Activated T-cell treated with anti-CD3 and anti-CD28 coated beads, Interleukin-2, amount 50 U/mL, for 4 hours (primary cell): ENCODE data around the gene RPA1. TPM values are rescaled to one million over a fixed set of nuclear protein-coding genes. Genes with fewer than 3 reads are reported as not detected.

Experiments
- ATAC-seq, 2 donors: fragments of 200-7000 bp; cut with Tn5 transposase; one replicate each; pipeline ENCODE4 v1.10.0; 2021
- DNase-seq: peaks from one replicate; pipeline ENCODE4 v3.0.0-alpha.2; 2020
- H3K27me3 Mint-ChIP-seq: one replicate; pipeline ENCODE4 v1.8.0; 2021; ENCODE audit warnings: low read depth, mixed read lengths
- H3K36me3 Mint-ChIP-seq: one replicate; pipeline ENCODE4 v1.8.0; 2022; ENCODE audit warnings: mixed read lengths; ENCODE audit not compliant: insufficient read depth
- H3K4me1 Mint-ChIP-seq: one replicate; pipeline ENCODE4 v1.8.0; 2021; ENCODE audit warnings: low read depth, mixed read lengths
- H3K4me3 Mint-ChIP-seq: one replicate; pipeline ENCODE4 v1.8.0; 2021; ENCODE audit warnings: mild to moderate bottlenecking, moderate library complexity, mixed read lengths
- H3K9me3 Mint-ChIP-seq: one replicate; pipeline ENCODE4 v1.8.0; 2021; ENCODE audit warnings: mixed read lengths
- total RNA-seq, 3 donors: library from RNA; stranded (reverse); gene quantifications; one replicate each; pipeline ENCODE4 v1.2.1, GENCODE V29; 2021

The RPA1 gene
- total RNA-seq, 3 donors from 2014 or later, result 138 to 151 (median 141) TPM

DNA sequence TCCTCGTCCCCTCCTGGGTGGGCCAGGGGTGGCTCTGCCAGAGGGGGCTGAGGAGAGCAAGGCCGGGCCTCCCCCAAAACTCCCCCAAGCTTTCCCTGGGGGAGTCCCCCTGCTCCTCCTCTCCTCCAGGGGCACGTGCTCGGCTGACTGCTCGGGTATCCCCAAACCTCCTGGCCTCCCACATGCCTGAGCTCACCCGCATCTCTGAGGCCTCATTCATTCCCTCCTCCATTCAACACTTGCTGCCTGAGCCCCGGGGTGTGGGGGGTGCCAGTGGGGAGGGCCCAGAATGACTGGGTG is 112.2 kb downstream of the RPA1 start:
- no peak for DNase-seq
- Mint-ChIP-seq H3K36me3 (no peaks in the 10 kb centered on the region), H3K4me3 (no peak overlapping the region), H3K9me3 (no peaks in the 10 kb centered on the region), H3K27me3 (no peaks in the 10 kb centered on the region), H3K4me1 (no peaks in the 10 kb centered on the region)
- ATAC-seq, result no peak

DNA sequence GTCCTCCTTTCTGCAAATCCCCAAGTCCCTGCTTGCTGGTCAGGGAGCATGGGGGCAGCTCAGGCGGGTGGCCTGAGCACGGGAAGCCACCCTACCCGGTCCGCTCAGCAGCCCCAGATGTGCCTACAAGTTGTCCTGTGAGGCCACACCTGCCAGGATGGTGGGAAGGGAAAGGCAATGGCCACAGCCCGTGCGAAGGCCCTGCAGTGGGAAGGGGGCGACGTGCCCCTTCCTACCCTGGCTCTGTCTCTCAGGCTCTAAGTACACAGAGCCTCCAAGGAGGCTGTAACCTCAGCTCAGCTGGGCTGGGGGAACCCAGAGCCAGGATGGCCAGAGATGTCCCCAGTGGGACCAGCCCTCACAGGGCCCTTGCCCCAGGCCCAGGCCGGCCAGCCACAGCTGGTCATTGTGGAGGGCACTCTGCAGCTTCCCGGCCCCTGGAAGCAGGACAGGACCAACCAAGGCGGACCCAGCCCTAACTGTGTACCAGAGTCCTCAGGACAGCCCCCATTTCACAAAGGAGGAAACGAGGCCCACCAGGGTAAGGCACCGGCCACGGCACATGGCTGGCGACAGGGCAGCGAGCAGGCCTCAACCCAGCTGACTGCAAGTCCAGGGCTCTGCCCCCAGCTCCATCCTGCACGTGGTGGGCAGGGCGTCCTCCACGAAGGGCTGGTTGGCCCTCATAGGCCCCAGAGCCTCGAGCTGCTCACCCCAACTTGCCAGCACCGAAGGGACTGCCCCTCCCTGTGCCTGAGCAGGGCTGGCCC is 113.0 kb downstream of the RPA1 start:
- DNase-seq, result no peak
- no peaks in the 10 kb centered on the region for H3K4me1 Mint-ChIP-seq
- no peaks in the 10 kb centered on the region for H3K9me3 Mint-ChIP-seq
- H3K4me3 Mint-ChIP-seq, result no peak overlapping the region
- H3K36me3 Mint-ChIP-seq, result no peaks in the 10 kb centered on the region
- ATAC-seq, result no peak
- no peaks in the 10 kb centered on the region for H3K27me3 Mint-ChIP-seq

DNA sequence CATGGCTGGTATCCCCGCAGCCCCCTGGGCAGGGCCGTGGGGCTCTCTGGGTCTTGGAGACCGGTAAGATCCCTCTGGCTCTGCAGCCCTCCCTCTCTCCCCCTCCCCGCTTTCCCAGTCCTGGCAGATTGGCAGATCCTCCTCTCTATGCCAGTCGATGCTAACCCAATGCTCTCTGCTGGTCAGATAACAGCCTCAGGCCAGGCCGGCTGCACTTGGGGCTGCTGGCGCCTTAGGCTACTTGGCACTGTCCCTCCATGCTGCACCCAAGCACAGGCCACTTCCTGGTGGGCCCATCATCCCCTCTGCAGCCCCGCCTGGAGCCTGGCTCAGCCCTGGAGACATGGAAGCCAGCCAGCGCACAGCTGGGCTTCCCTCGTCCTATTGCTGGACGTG is 113.6 kb downstream of the RPA1 start:
- no peaks in the 10 kb centered on the region for H3K27me3 Mint-ChIP-seq
- no peaks in the 10 kb centered on the region for H3K4me1 Mint-ChIP-seq
- ATAC-seq (no peak), DNase-seq (no peak)
- H3K9me3 Mint-ChIP-seq, result no peaks in the 10 kb centered on the region
- H3K36me3 Mint-ChIP-seq, result no peaks in the 10 kb centered on the region
- no peak overlapping the region for H3K4me3 Mint-ChIP-seq

DNA sequence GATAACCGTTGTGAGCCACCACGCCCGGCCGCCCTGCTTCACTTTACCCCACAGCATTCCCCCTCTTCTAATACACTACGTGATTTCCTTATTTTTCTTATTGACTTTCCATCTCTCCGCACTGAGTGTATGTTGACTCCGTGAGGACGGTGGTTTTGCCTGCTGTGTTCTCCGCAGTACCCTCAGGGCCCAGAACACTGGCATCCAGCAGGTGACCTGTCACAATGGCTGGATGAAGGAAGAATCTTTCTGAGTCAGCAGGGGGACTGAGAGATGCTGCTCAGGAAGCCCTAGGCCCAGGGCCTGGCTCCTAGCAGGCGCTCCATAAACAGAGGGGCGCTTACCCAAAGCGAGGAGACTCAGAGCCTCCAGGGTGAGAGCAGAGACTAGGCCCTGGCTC is 115.8 kb downstream of the RPA1 start:
- no peaks in the 10 kb centered on the region for H3K9me3 Mint-ChIP-seq
- H3K4me1 Mint-ChIP-seq, result no peaks in the 10 kb centered on the region
- no peak overlapping the region for H3K4me3 Mint-ChIP-seq
- ATAC-seq (no peak), DNase-seq (no peak)
- no peaks in the 10 kb centered on the region for H3K27me3 Mint-ChIP-seq
- H3K36me3 Mint-ChIP-seq, result no peaks in the 10 kb centered on the region

DNA sequence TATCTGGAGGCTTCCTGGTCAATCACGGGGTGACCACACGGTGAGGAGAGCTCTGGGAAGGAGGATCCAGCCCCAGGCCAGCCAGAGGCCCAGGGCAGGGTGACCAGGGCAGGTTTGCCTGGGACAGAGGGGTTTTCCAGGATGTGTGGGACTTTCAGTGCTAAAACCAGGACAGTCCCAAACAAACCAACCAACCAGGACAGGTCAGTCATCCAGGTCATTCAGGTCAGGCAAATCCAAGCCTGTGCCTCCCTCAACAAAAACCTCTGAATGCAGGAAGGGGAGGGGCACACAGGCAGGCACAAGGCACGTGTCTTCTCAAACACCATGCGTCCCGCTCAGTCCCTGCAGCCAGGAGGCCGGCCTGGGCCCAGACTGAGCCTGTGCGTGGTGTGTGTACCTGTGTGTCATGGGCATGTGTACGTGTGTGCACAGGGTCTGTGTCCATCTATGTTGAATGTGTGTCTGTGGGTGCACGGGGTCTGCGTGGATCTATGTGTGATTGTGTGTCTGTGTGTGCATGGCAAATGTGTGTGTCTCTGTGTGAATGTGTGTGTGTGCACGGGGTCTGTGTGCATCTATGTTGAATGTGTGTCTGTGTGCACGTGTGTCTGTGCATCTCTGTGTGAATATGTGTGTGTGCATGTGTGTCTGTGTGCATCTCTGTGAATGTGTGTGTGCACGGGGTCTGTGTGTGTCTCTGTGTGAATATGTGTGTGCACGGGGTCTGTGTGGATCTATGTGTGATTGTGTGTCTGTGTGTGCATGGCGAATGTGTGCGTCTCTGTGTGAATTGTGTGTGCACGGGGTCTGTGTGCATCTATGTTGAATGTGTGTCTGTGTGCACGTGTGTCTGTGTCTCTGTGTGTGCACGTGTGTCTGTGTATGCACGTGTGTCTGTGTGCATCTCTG is 116.5 kb downstream of the RPA1 start:
- H3K9me3 Mint-ChIP-seq, result no peaks in the 10 kb centered on the region
- H3K4me1 Mint-ChIP-seq, result no peaks in the 10 kb centered on the region
- no peaks in the 10 kb centered on the region for H3K36me3 Mint-ChIP-seq
- ATAC-seq, result no peak
- H3K4me3 Mint-ChIP-seq, result no peak overlapping the region
- no peak for DNase-seq
- no peaks in the 10 kb centered on the region for H3K27me3 Mint-ChIP-seq

DNA sequence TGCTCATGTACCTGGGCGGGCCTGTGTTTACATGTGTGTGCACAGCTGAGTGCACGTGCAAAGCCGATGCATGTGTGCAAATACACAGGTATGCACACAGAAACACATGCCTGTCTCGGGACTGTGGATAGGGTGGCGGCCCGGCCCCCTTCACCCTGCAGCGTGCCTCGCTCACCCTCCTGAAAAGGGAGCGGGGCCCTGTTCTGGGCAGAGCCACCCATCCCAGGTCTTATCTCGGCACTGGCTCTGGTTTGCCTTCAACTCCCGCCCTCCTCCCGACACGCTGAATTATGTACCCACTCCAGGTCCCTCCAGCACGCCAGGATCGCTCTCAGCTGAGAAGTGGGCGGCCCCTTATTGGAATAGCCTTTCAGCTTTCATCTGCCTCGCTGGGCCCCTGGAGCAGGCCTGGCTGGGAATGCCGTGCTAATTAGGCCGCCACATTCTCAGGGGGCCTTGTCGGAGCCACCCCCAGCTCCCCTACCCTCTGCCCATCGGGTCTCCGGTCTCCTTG is 117.5 kb downstream of the RPA1 start:
- Mint-ChIP-seq H3K9me3 (no peaks in the 10 kb centered on the region), H3K36me3 (no peaks in the 10 kb centered on the region), H3K4me1 (no peaks in the 10 kb centered on the region), H3K4me3 (no peak overlapping the region), H3K27me3 (no peaks in the 10 kb centered on the region)
- ATAC-seq (no peak), DNase-seq (no peak)

DNA sequence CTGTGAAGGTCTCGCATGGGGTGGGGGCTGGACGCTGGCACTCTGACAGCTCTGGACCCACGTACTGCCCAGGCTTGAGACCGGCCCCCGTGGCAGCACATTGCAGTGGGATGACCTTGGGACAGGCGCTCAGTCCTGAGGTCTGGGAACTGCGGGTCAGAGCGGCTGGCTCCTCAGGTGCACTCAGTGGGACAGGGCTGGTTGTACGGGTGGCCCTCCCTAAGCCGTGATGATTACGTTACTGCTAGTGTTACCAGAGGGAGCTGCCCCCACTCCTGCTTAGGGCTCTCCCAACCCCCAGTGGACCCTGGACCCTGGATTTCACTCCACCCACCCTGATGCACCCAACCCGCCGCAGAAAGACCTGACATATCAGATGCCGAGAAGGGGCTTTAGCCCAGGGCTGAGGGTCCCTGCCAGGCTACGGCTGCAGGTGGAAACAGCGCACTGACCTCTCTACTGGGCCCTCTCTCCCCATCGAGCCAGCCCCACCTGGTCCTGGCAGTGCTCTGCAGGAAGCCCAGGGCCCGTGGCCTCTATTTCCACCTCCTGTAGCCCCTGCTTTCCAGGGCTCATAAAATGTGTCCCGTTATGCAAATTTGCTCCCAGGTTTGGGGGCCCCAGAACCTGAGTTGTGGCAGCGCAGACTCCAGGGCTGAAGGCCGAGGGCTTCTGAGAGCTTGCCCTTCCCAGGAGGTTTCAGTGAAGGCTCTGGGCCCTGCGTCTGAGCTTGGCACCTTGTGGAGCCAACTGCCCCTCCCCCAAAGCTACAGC is 118.1 kb downstream of the RPA1 start:
- no peak for ATAC-seq
- no peak overlapping the region for H3K4me3 Mint-ChIP-seq
- DNase-seq, result no peak
- no peaks in the 10 kb centered on the region for H3K27me3 Mint-ChIP-seq
- no peaks in the 10 kb centered on the region for H3K9me3 Mint-ChIP-seq
- H3K36me3 Mint-ChIP-seq, result no peaks in the 10 kb centered on the region
- no peaks in the 10 kb centered on the region for H3K4me1 Mint-ChIP-seq

DNA sequence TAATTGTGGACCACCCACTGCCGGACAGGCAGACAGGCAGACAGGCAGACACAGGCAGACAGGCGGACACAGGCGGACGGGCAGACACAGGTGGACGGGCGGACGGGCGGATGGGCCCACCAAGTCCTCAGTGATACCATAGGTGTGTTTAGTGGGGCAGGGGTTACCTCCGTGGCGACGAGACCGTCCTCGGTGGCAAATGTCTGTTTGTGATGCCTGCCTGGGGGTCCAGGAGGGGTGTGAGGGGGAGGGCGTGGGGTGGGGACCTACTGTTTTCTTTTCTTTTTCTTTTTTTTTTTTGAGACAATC is 118.7 kb downstream of the RPA1 start:
- ATAC-seq, result no peak

More for the DNA sequence above, 118.7 kb downstream of the RPA1 start:
- DNase-seq, result no peak
- H3K9me3 Mint-ChIP-seq, result no peaks in the 10 kb centered on the region
- H3K27me3 Mint-ChIP-seq, result no peaks in the 10 kb centered on the region
- H3K4me1 Mint-ChIP-seq, result no peaks in the 10 kb centered on the region
- no peak overlapping the region for H3K4me3 Mint-ChIP-seq
- H3K36me3 Mint-ChIP-seq, result no peaks in the 10 kb centered on the region

Other genes with a start within 250 kb of the RPA1 start
- 1 to 10 TPM; 4.1 to 9.4 (median 5.0) TPM for gene SLC43A2, start 201.2 kb upstream of the RPA1 start, total RNA-seq
- 1 to 10 TPM; 1.3 to 2.0 (median 1.6) TPM for gene SCARF1, start 184.3 kb upstream of the RPA1 start, total RNA-seq
- 1 to 10 TPM; 2.0 to 2.7 (median 2.3) TPM for gene RILP, start 180.1 kb upstream of the RPA1 start, total RNA-seq
- gene PRPF8, start 145.1 kb upstream of the RPA1 start, total RNA-seq, result 100 to 1,000 TPM; 506 to 585 (median 522) TPM
- under 1 TPM; 0.08 to 0.19 (median 0.13) TPM for gene TLCD2, start 119.6 kb upstream of the RPA1 start, total RNA-seq
- gene WDR81, start 105.3 kb upstream of the RPA1 start, total RNA-seq, result 10 to 100 TPM; 21.1 to 24.0 (median 21.5) TPM
- gene SERPINF2, start 87.1 kb upstream of the RPA1 start, total RNA-seq, result under 1 TPM; 0.45 to 0.60 (median 0.56) TPM
- gene SERPINF1, start 67.9 kb upstream of the RPA1 start, total RNA-seq, result 1 to 10 TPM; 1.1 to 1.3 (median 1.3) TPM
- gene SMYD4, start 103 bp upstream of the RPA1 start, total RNA-seq, result 10 to 100 TPM; 14.2 to 15.2 (median 14.8) TPM
- gene RTN4RL1, start 195.3 kb downstream of the RPA1 start, total RNA-seq, result 1 to 10 TPM; 1.0 to 2.5 (median 2.0) TPM
- gene DPH1, start 200.1 kb downstream of the RPA1 start, total RNA-seq, result 10 to 100 TPM; 56.6 to 59.9 (median 58.5) TPM
- gene OVCA2, start 212.0 kb downstream of the RPA1 start, total RNA-seq, result 10 to 100 TPM; 67.7 to 74.4 (median 70.7) TPM
- 10 to 100 TPM; 18.9 to 60.9 (median 31.5) TPM for gene HIC1, start 225.1 kb downstream of the RPA1 start, total RNA-seq